GM23338 (cell line): ENCODE data around the gene PHLDB1. TPM values are rescaled to one million over a fixed set of nuclear protein-coding genes. Genes with fewer than 3 reads are reported as not detected.
"Not testable (repeated sequence)": the region's sequence is repeated elsewhere in the genome, so short reads cannot be mapped to it uniquely, and the experiment has no call there.

Experiments used
- ATAC-seq: fragments of 200-7000 bp; cut with Tn5 transposase; 3 replicates; pipeline ENCODE4 v1.9.1; 2020
- DNase-seq: peaks from one replicate; pipeline ENCODE4 v3.0.0-alpha.2; 2015; ENCODE audit warnings: low spot score
- H2AFZ ChIP-seq: fragments of 200-600 bp; sonication (generic); 2 replicates; pipeline ENCODE4 v1.8.0; 2016; ENCODE audit warnings: antibody characterized with exemption, mild to moderate bottlenecking, moderate library complexity
- H3F3A ChIP-seq: fragments of 200-600 bp; sonication (generic); replicated peaks from 2 replicates; pipeline ENCODE4 v1.8.0; 2017; ENCODE audit warnings: antibody characterized with exemption, mixed run types, low read depth
- H3K27ac ChIP-seq: fragments of 200-600 bp; sonication (generic); 2 replicates; pipeline ENCODE4 v1.6.1; 2016; ENCODE audit warnings: low read depth
- H3K27me3 ChIP-seq: fragments of 200-600 bp; sonication (generic); 2 replicates; pipeline ENCODE4 v1.8.0; 2016; ENCODE audit warnings: mild to moderate bottlenecking, mixed run types, moderate library complexity; ENCODE audit not compliant: insufficient read depth
- H3K36me3 ChIP-seq: fragments of 200-600 bp; sonication (generic); 2 replicates; pipeline ENCODE4 v1.8.0; 2016; ENCODE audit warnings: mild to moderate bottlenecking; ENCODE audit not compliant: insufficient read depth
- H3K4me1 ChIP-seq: fragments of 200-600 bp; sonication (generic); 2 replicates; pipeline ENCODE4 v1.8.0; 2016; ENCODE audit warnings: mild to moderate bottlenecking, moderate library complexity; ENCODE audit not compliant: insufficient read depth
- H3K4me2 ChIP-seq: fragments of 200-600 bp; sonication (generic); 2 replicates; pipeline ENCODE4 v1.7.1; 2017; ENCODE audit warnings: mixed run types
- H3K4me3 ChIP-seq: fragments of 200-600 bp; sonication (generic); 2 replicates; pipeline ENCODE4 v1.6.1; 2016; ENCODE audit warnings: mixed run types
- H3K79me2 ChIP-seq: fragments of 200-600 bp; sonication (generic); replicated peaks from 2 replicates; pipeline ENCODE4 v1.8.0; 2017; ENCODE audit warnings: mild to moderate bottlenecking; ENCODE audit not compliant: insufficient read depth
- H3K9me2 ChIP-seq: fragments of 200-600 bp; sonication (generic); 2 replicates; pipeline ENCODE4 v1.8.0; 2017; ENCODE audit not compliant: insufficient read depth
- H4K20me1 ChIP-seq: fragments of 200-600 bp; sonication (generic); replicated peaks from 2 replicates; pipeline ENCODE4 v1.8.0; 2017; ENCODE audit warnings: mild to moderate bottlenecking; ENCODE audit not compliant: insufficient read depth
- H3K27ac Mint-ChIP-seq: 2 replicates; pipeline ENCODE4 v1.8.0; 2020; ENCODE audit warnings: inconsistent platforms, mild to moderate bottlenecking, moderate library complexity, mixed read lengths
- H3K27me3 Mint-ChIP-seq: 3 replicates; pipeline ENCODE4 v1.8.0; 2022; ENCODE audit warnings: low read depth, mild to moderate bottlenecking, moderate library complexity, mixed read lengths, inconsistent platforms; ENCODE audit not compliant: insufficient read depth, poor library complexity
- H3K36me3 Mint-ChIP-seq: 3 replicates; pipeline ENCODE4 v1.8.0; 2021; ENCODE audit warnings: low read depth, mild to moderate bottlenecking, inconsistent platforms, moderate library complexity, mixed read lengths
- H3K4me1 Mint-ChIP-seq: 3 replicates; pipeline ENCODE4 v1.8.0; 2020; ENCODE audit warnings: mild to moderate bottlenecking, inconsistent platforms, mixed read lengths
- H3K4me3 Mint-ChIP-seq: 3 replicates; pipeline ENCODE4 v1.8.0; 2021; ENCODE audit warnings: moderate library complexity, mild to moderate bottlenecking, inconsistent platforms, mixed read lengths
- H3K9me3 Mint-ChIP-seq: 3 replicates; pipeline ENCODE4 v1.8.0; 2020; ENCODE audit warnings: moderate library complexity, mild to moderate bottlenecking, inconsistent platforms, mixed read lengths
- CREB1 ChIP-seq: fragments of 250-450 bp; sonication (Bioruptor Pico); IDR thresholded peaks from 2 replicates; pipeline ENCODE4 v1.5.0; 2020; ENCODE audit warnings: low read depth, mild to moderate bottlenecking, moderate library complexity
- CTCF ChIP-seq, 2 experiments: fragments of 200-600 bp in 1 of 2; sonication (generic) in 1 of 2; conservative IDR thresholded peaks; 2 replicates each; pipeline versions ENCODE4 v1.5.1 to v1.6.1; 2016 to 2017; ENCODE audit warnings: antibody characterized with exemption in 2 of 2, low read depth in 2 of 2, mild to moderate bottlenecking in 2 of 2, moderate library complexity in 1 of 2
- ETS1 ChIP-seq: IDR thresholded peaks from 2 replicates; pipeline ENCODE4 v1.6.1; 2016; ENCODE audit warnings: antibody characterized with exemption
- NANOG ChIP-seq: IDR thresholded peaks from 2 replicates; pipeline ENCODE4 v1.6.1; 2016; ENCODE audit warnings: antibody characterized with exemption, borderline replicate concordance
- POLR2AphosphoS5 ChIP-seq: IDR thresholded peaks from 2 replicates; pipeline ENCODE4 v1.6.1; 2016; ENCODE audit warnings: antibody characterized with exemption, low read depth
- polyA plus RNA-seq: library from polyadenylated mRNA; unstranded; fragments of >200 nt; fragmentation: Nextera tagmentation; extraction: Ambion mirVana; gene quantifications from 2 replicates; pipeline ENCODE4 v1.2.1, GENCODE V29; 2016
- total RNA-seq: library from RNA; depleted of rRNA; stranded (reverse); fragments of >200 nt; shearing (Covaris generic); gene quantifications from 2 replicates; pipeline ENCODE4 v1.2.3, GENCODE V29; 2014

The PHLDB1 gene
- total and polyA plus RNA-seq, 2 experiments from 2014 or later = 46.0 to 85.2 TPM

- not testable (repeated sequence) for H3K9me3 Mint-ChIP-seq, H3F3A ChIP-seq, H3K27me3 Mint-ChIP-seq, H3K9me2 ChIP-seq, H3K36me3 ChIP-seq, H3K4me1 ChIP-seq, H3K36me3 Mint-ChIP-seq, H3K27me3 ChIP-seq, H3K27ac Mint-ChIP-seq, H3K27ac ChIP-seq, H3K4me1 Mint-ChIP-seq
- peak overlapping the region; percentile 90 for H2AFZ ChIP-seq
- ATAC-seq (peak; percentile 20), DNase-seq (peak; percentile 7)
- peak overlapping the region; percentile 91 for H3K4me3 Mint-ChIP-seq
- H3K4me3 ChIP-seq = peak overlapping the region; percentile 98
- H3K4me2 ChIP-seq = peak overlapping the region; percentile 71
- peaks cover 35% of the 10 kb centered on the region for H4K20me1 ChIP-seq
- H3K79me2 ChIP-seq = peaks cover 43% of the 10 kb centered on the region
Observed at GRCh38 chr11:118571701-118572060, 35.7 kb upstream of the PHLDB1 start.

- Histone ChIP-seq H3K4me2 (peak within 1 kb of the TSS; percentile 99), H4K20me1 (peaks cover 36% of the 10 kb centered on the region), H3K4me3 (peak within 1 kb of the TSS; percentile 98), H3F3A (peaks cover 2% of the 10 kb centered on the region; the same call in 1 of the 2 replicates), H3K27ac (peak within 1 kb of the TSS; percentile 93), H3K79me2 (peaks cover 50% of the 10 kb centered on the region), H3K36me3 (no peaks in the 10 kb centered on the region), H2AFZ (peak within 1 kb of the TSS; percentile 90), H3K27me3 (no peaks in the 10 kb centered on the region), H3K4me1 (peaks cover 6% of the 10 kb centered on the region), H3K9me2 (no peaks in the 10 kb centered on the region)
- H3K9me3 Mint-ChIP-seq = no peaks in the 10 kb centered on the region
- peak; percentile 94 for DNase-seq
- peaks cover 7% of the 10 kb centered on the region; the same call in 2 of the 3 replicates for H3K4me1 Mint-ChIP-seq
- peak; percentile 91 for ATAC-seq
- peak within 1 kb of the TSS; percentile 91 for H3K4me3 Mint-ChIP-seq
- H3K27ac Mint-ChIP-seq = peak within 1 kb of the TSS; percentile 39
- peaks cover 4% of the 10 kb centered on the region for H3K27me3 Mint-ChIP-seq
- no peaks in the 10 kb centered on the region for H3K36me3 Mint-ChIP-seq
- TF ChIP-seq CREB1 (CRISPR knock-in tag) (peak; percentile 13; the same call in 1 of the 2 replicates), NANOG (no peak), POLR2AphosphoS5 (peak; percentile 91), CTCF (conservative IDR thresholded peaks at IDR 0.05; ENCODE audit: low read depth in 2 of 2) (0 out of 4 replicates have a peak, but pooled peaks of 1 of the 2 experiments have one; percentile 11), ETS1 (peak; percentile 55; the same call in 1 of the 2 replicates)
Observed at GRCh38 chr11:118572061-118572980, 35.1 kb upstream of the PHLDB1 start, which contains the start of gene ARCN1. ARCN1 (plus strand) TSS chr11:118572409; CDS start chr11:118572548, 139 bp downstream.
